ENCODE results near the gene ARMC12. TPM values are rescaled to one million over a fixed set of nuclear protein-coding genes. Genes with fewer than 3 reads are reported as not detected.
"Not testable (repeated sequence)": the region's sequence is repeated elsewhere in the genome, so short reads cannot be mapped to it uniquely, and the experiment has no call there.

Gene ARMC12
- total RNA-seq, 1 donor from 2014 or later, result 0.69 TPM

- TF ChIP-seq, protein P1, sequence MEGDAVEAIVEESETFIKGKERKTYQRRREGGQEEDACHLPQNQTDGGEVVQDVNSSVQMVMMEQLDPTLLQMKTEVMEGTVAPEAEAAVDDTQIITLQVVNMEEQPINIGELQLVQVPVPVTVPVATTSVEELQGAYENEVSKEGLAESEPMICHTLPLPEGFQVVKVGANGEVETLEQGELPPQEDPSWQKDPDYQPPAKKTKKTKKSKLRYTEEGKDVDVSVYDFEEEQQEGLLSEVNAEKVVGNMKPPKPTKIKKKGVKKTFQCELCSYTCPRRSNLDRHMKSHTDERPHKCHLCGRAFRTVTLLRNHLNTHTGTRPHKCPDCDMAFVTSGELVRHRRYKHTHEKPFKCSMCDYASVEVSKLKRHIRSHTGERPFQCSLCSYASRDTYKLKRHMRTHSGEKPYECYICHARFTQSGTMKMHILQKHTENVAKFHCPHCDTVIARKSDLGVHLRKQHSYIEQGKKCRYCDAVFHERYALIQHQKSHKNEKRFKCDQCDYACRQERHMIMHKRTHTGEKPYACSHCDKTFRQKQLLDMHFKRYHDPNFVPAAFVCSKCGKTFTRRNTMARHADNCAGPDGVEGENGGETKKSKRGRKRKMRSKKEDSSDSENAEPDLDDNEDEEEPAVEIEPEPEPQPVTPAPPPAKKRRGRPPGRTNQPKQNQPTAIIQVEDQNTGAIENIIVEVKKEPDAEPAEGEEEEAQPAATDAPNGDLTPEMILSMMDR (IDR thresholded peaks at IDR 0.05; ENCODE audit: unreplicated experiment), result no peak
- Mint-ChIP-seq H3K27me3 (ENCODE audit: unreplicated experiment) (peaks cover 3% of the 10 kb centered on the region), H3K36me3 (ENCODE audit: low read depth, unreplicated experiment) (no peaks in the 10 kb centered on the region), H3K27ac (ENCODE audit: unreplicated experiment) (no peak overlapping the region), H3K4me3 (ENCODE audit: unreplicated experiment) (no peak overlapping the region), H3K4me1 (ENCODE audit: unreplicated experiment) (peaks cover 3% of the 10 kb centered on the region), H3K9me3 (ENCODE audit: unreplicated experiment) (no peaks in the 10 kb centered on the region)
- no peak for DNase-seq (ENCODE audit: low spot score)
Measured at GRCh38 chr6:35691027-35691824, 45.6 kb upstream of the ARMC12 start.

DNA sequence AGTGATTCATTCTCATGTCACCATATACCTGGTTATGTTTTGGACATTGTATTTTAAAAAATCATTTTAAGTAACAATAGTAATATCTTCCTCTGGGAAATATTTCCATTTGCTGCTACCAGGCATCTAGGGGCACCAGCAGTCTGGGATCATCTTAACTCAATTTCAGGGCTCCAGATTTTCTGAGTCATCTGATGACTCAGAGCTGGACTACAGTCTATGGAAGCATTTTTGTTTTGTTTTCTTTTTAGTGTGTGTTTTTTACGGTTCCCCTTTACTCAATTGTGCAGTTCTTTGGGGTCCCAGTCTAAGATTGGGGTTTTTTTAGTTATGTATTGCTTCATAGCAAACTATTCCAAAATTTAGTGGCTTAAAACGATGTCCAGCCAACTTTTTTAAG is 42.4 kb upstream of the ARMC12 start:
- Mint-ChIP-seq H3K36me3 (ENCODE audit: low read depth, unreplicated experiment) (no peaks in the 10 kb centered on the region), H3K4me3 (ENCODE audit: unreplicated experiment) (no peak overlapping the region)
- DNase-seq (ENCODE audit: low spot score), result no peak

DNA sequence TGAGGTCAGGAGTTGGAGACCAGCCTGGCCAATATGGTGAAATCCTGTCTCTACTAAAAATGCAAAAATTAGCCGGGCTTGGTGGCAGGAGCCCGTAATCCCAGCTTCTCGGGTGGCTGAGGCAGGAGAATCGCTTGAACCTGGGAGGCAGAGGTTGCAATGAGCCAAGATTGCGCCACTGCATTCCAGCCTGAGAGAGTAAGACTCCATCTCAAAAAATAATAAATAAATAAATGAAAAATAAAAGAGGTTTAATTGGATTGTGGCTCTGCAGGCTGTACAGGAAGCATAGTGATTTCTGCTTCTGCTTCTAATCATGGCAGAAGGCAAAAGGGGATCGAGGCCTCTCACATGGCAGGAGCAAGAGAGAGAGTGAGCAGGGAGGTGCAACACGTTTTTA is 38.4 kb upstream of the ARMC12 start:
- H3K27ac Mint-ChIP-seq (ENCODE audit: unreplicated experiment); H3K4me3 Mint-ChIP-seq (ENCODE audit: unreplicated experiment); H3K4me1 Mint-ChIP-seq (ENCODE audit: unreplicated experiment); H3K27me3 Mint-ChIP-seq (ENCODE audit: unreplicated experiment); H3K9me3 Mint-ChIP-seq (ENCODE audit: unreplicated experiment); DNase-seq (ENCODE audit: low spot score); H3K36me3 Mint-ChIP-seq (ENCODE audit: low read depth, unreplicated experiment): not testable (repeated sequence)

More for the DNA sequence above, 42.4 kb upstream of the ARMC12 start:
- H3K27ac Mint-ChIP-seq (ENCODE audit: unreplicated experiment), result no peak overlapping the region
- no peaks in the 10 kb centered on the region for H3K4me1 Mint-ChIP-seq (ENCODE audit: unreplicated experiment)
- TF ChIP-seq, protein P1 (IDR thresholded peaks at IDR 0.05; ENCODE audit: unreplicated experiment), result no peak
- no peaks in the 10 kb centered on the region for H3K9me3 Mint-ChIP-seq (ENCODE audit: unreplicated experiment)
- no peaks in the 10 kb centered on the region for H3K27me3 Mint-ChIP-seq (ENCODE audit: unreplicated experiment)

- Mint-ChIP-seq H3K4me1 (ENCODE audit: unreplicated experiment) (no peaks in the 10 kb centered on the region), H3K9me3 (ENCODE audit: unreplicated experiment) (no peaks in the 10 kb centered on the region), H3K27ac (ENCODE audit: unreplicated experiment) (no peak overlapping the region), H3K27me3 (ENCODE audit: unreplicated experiment) (no peaks in the 10 kb centered on the region), H3K4me3 (ENCODE audit: unreplicated experiment) (no peak overlapping the region), H3K36me3 (ENCODE audit: low read depth, unreplicated experiment) (no peaks in the 10 kb centered on the region)
- TF ChIP-seq, protein P1 (IDR thresholded peaks at IDR 0.05; ENCODE audit: unreplicated experiment), result no peak
- DNase-seq (ENCODE audit: low spot score), result no peak
Measured at GRCh38 chr6:35698858-35699257, 38.0 kb upstream of the ARMC12 start.

DNA sequence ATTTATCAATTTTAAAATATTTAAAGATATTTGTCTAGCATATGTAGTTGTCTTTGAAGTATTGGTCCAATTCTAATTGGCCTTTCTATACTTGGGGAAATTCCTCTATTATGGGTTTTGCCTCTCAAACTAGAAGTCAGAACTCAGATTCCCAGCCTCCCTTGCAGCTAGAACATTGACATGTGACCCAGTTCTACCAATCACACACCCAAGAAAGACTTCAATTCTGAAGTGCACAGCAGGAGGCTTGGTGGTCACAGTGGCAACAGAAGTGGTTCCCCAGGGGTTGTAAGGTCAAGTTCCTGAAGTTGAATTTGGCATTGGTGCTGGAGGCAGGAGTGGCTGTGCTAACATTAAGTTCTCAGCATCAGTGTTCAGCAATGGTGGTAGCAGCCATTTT is 33.3 kb upstream of the ARMC12 start:
- no peaks in the 10 kb centered on the region for H3K36me3 Mint-ChIP-seq (ENCODE audit: low read depth, unreplicated experiment)
- no peaks in the 10 kb centered on the region for H3K4me1 Mint-ChIP-seq (ENCODE audit: unreplicated experiment)
- no peak overlapping the region for H3K27ac Mint-ChIP-seq (ENCODE audit: unreplicated experiment)
- DNase-seq (ENCODE audit: low spot score), result no peak
- TF ChIP-seq, protein P1 (IDR thresholded peaks at IDR 0.05; ENCODE audit: unreplicated experiment), result no peak
- no peak overlapping the region for H3K4me3 Mint-ChIP-seq (ENCODE audit: unreplicated experiment)
- H3K27me3 Mint-ChIP-seq (ENCODE audit: unreplicated experiment), result peaks cover 2% of the 10 kb centered on the region
- H3K9me3 Mint-ChIP-seq (ENCODE audit: unreplicated experiment), result no peaks in the 10 kb centered on the region
